Globus pallidus (tissue), 1 donor: ENCODE measurements around the gene ERFE.

ENCODE experiments used
- DNase-seq: peaks from one replicate; pipeline ENCODE4 v3.0.0-alpha.2; 2015; ENCODE audit warnings: low spot score

ERFE gene

GRCh38 chr2:238140040-238140439 is 18.7 kb upstream of the ERFE start:
- DNase-seq: no peak

- no peak for DNase-seq
Observed at GRCh38 chr2:238140721-238141540, 17.8 kb upstream of the ERFE start.

- DNase-seq: no peak
Observed at GRCh38 chr2:238141541-238142318, 17.0 kb upstream of the ERFE start.

GRCh38 chr2:238142382-238143205 is 16.2 kb upstream of the ERFE start:
- no peak for DNase-seq

GRCh38 chr2:238143239-238143951 is 15.4 kb upstream of the ERFE start:
- DNase-seq: peak; percentile 16

- no peak for DNase-seq
Observed at GRCh38 chr2:238144262-238144661, 14.5 kb upstream of the ERFE start.

- DNase-seq: no peak
Observed at GRCh38 chr2:238145046-238145445, 13.7 kb upstream of the ERFE start.

- DNase-seq: no peak
Observed at GRCh38 chr2:238145851-238146250, 12.9 kb upstream of the ERFE start.

- DNase-seq: no peak
Observed at GRCh38 chr2:238146884-238147544, 11.8 kb upstream of the ERFE start.

- no peak for DNase-seq
Observed at GRCh38 chr2:238148981-238149380, 9.8 kb upstream of the ERFE start.

GRCh38 chr2:238149841-238150572 is 8.8 kb upstream of the ERFE start:
- no peak for DNase-seq

- no peak for DNase-seq
Observed at GRCh38 chr2:238150686-238151085, 8.1 kb upstream of the ERFE start.

- no peak for DNase-seq
Observed at GRCh38 chr2:238151205-238151604, 7.6 kb upstream of the ERFE start.

- no peak for DNase-seq
Observed at GRCh38 chr2:238151628-238152235, 7.0 kb upstream of the ERFE start.

GRCh38 chr2:238152771-238153688 is 5.7 kb upstream of the ERFE start:
- no peak for DNase-seq

- DNase-seq: no peak
Observed at GRCh38 chr2:238154570-238154969, 4.2 kb upstream of the ERFE start.

GRCh38 chr2:238155051-238155760 is 3.6 kb upstream of the ERFE start:
- no peak for DNase-seq
